NB4 (cell line): ENCODE results near the gene SLC35E4.

Experiments
- DNase-seq: peaks from one replicate; pipeline ENCODE4 v3.0.0; 2010; ENCODE audit warnings: low read depth
- H3K4me3 ChIP-seq: one replicate; pipeline ENCODE4 v1.5.1; 2011; ENCODE audit warnings: mild to moderate bottlenecking, low read depth, low read length, moderate library complexity
- CTCF ChIP-seq: IDR thresholded peaks from one replicate; pipeline ENCODE4 v1.5.1; 2012; ENCODE audit warnings: low read depth, low read length
- MAX ChIP-seq: IDR thresholded peaks from 2 replicates; pipeline ENCODE4 v1.6.1; 2011; ENCODE audit warnings: low read depth, low read length
- MYC ChIP-seq: IDR thresholded peaks from 2 replicates; pipeline ENCODE4 v1.6.1; 2011; ENCODE audit warnings: low read depth, low read length
- POLR2A ChIP-seq: IDR thresholded peaks from 2 replicates; pipeline ENCODE4 v1.6.1; 2011; ENCODE audit warnings: mild to moderate bottlenecking; ENCODE audit not compliant: insufficient read length; ENCODE audit errors: extremely low read depth

SLC35E4 gene

GRCh38 chr22:30650508-30651116, 15.0 kb downstream of the SLC35E4 start:
- H3K4me3 ChIP-seq = no peak overlapping the region
- TF ChIP-seq CTCF = no peak
- no peak for TF ChIP-seq POLR2A
- TF ChIP-seq MAX = no peak
- no peak for TF ChIP-seq MYC
- no peak for DNase-seq

GRCh38 chr22:30652852-30653251, 17.3 kb downstream of the SLC35E4 start:
- H3K4me3 ChIP-seq = no peak overlapping the region
- DNase-seq = no peak
- TF ChIP-seq MYC (no peak), MAX (no peak), POLR2A (no peak), CTCF (no peak)

- no peak for DNase-seq
- H3K4me3 ChIP-seq = no peak overlapping the region
- TF ChIP-seq CTCF (no peak), MAX (no peak), POLR2A (no peak), MYC (no peak)
These were observed 18.8 kb downstream of the SLC35E4 start for GRCh38 chr22:30654361-30654760.

- no peak for DNase-seq
- no peak for TF ChIP-seq CTCF
- TF ChIP-seq POLR2A = no peak
- no peak for TF ChIP-seq MYC
- TF ChIP-seq MAX = no peak
- no peak overlapping the region for H3K4me3 ChIP-seq
These were observed 20.0 kb downstream of the SLC35E4 start for GRCh38 chr22:30655532-30655931.

GRCh38 chr22:30662040-30662439, 26.5 kb downstream of the SLC35E4 start:
- TF ChIP-seq MYC (no peak), POLR2A (no peak), CTCF (no peak), MAX (no peak)
- H3K4me3 ChIP-seq = no peak overlapping the region
- no peak for DNase-seq
